Nephron progenitor cell (in vitro differentiated cells): ENCODE results near the gene SFXN1.
"Not testable (repeated sequence)": the region's sequence is repeated elsewhere in the genome, so short reads cannot be mapped to it uniquely, and the experiment has no call there.

Experiments
- DNase-seq: peaks from one replicate; pipeline ENCODE4 v3.0.0; 2021
- H3K27ac Mint-ChIP-seq: 2 replicates; pipeline ENCODE4 v1.8.0; 2021; ENCODE audit warnings: mild to moderate bottlenecking, moderate library complexity, mixed read lengths
- H3K27me3 Mint-ChIP-seq: 2 replicates; pipeline ENCODE4 v1.8.0; 2021; ENCODE audit warnings: mild to moderate bottlenecking, low read depth, mixed read lengths; ENCODE audit not compliant: poor library complexity
- H3K36me3 Mint-ChIP-seq: 2 replicates; pipeline ENCODE4 v1.8.0; 2021; ENCODE audit warnings: low read depth, mixed read lengths
- H3K4me1 Mint-ChIP-seq: 2 replicates; pipeline ENCODE4 v1.8.0; 2021; ENCODE audit warnings: mixed read lengths
- H3K4me3 Mint-ChIP-seq: 2 replicates; pipeline ENCODE4 v1.8.0; 2021; ENCODE audit warnings: mild to moderate bottlenecking, moderate library complexity, mixed read lengths
- H3K9me3 Mint-ChIP-seq: 2 replicates; pipeline ENCODE4 v1.8.0; 2021; ENCODE audit warnings: mild to moderate bottlenecking, moderate library complexity, mixed read lengths
- CTCF ChIP-seq: fragments of 200-600 bp; sonication (generic); IDR thresholded peaks from 2 replicates; pipeline ENCODE4 v1.5.0; 2021; ENCODE audit warnings: antibody characterized with exemption

Gene SFXN1

DNA sequence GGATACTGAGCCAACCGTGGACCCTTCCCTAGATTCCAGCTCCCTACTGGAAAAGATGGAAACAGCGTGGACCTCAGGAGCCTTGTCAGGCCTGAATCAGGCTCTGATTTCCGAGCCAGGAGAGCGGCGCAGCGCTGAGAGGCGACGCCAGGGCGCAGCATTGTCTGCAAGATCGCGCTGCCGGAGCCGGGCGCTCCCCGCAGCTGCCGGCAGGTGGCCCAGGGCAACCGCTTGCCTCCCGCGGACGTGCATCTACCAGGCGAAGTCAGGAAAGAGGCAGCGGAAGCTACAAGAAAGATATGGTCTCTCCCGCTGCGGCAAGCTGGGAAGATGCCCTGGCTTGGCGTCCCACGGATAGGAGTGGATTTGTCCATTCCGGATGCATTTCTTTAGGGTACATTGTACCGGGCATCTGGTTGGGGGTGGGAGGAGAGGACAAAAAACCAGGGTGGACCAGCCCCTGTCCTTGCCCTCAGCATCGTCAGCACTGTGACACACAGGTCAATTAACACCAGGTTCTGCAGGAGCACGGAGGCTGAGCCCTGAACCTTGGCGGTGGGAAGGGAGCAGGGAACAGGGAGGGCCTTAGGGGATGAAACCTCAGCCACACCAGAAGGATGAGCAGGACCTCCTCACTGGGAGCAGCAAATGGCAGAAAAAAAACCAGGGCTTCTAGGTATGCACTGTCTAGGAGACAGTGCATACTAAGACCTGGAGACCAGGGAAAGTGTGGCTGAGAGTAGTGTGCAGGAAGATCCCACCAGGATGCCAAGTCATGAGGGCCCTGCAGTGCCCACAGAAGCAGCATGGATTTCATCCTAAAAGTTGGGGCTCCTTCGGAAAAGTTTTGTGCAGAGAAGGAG lies 55.9 kb downstream of the SFXN1 start:
- DNase-seq: peak; percentile 90
- TF ChIP-seq CTCF: peak; percentile 100
- H3K27me3 Mint-ChIP-seq: peaks cover 2% of the 10 kb centered on the region
- no peaks in the 10 kb centered on the region for H3K9me3 Mint-ChIP-seq
- peaks cover 6% of the 10 kb centered on the region for H3K4me1 Mint-ChIP-seq
- H3K36me3 Mint-ChIP-seq: no peaks in the 10 kb centered on the region
- H3K27ac Mint-ChIP-seq: no peak overlapping the region
- H3K4me3 Mint-ChIP-seq: peak overlapping the region; percentile 74

DNA sequence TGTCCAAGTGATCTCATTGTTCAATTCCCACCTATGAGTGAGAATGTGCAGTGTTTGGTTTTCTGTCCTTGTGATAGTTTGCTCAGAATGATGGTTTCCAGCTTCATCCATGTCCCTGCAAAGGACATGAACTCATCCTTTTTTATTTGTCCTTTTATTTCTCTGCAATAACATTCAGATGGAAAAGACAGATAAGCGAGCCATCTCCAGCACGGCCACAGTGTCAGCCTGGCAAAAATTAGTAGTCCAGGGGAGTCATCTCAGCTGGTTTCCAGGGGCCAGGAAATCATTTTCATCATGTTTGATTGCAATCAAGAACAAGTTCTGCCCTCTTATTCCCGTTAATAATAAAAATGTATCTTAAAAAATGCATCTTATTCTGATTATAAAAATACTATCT lies 57.0 kb downstream of the SFXN1 start:
- H3K4me1 Mint-ChIP-seq, H3K27ac Mint-ChIP-seq, H3K4me3 Mint-ChIP-seq, DNase-seq, H3K27me3 Mint-ChIP-seq, H3K36me3 Mint-ChIP-seq, H3K9me3 Mint-ChIP-seq: not testable (repeated sequence)

GRCh38 chr5:175535796-175536195 lies 57.4 kb downstream of the SFXN1 start:
- peaks cover 6% of the 10 kb centered on the region for H3K27me3 Mint-ChIP-seq
- H3K4me3 Mint-ChIP-seq: no peak overlapping the region
- H3K9me3 Mint-ChIP-seq: no peaks in the 10 kb centered on the region
- no peak for DNase-seq
- TF ChIP-seq CTCF: no peak
- H3K36me3 Mint-ChIP-seq: no peaks in the 10 kb centered on the region
- no peak overlapping the region for H3K27ac Mint-ChIP-seq
- peaks cover 11% of the 10 kb centered on the region for H3K4me1 Mint-ChIP-seq

DNA sequence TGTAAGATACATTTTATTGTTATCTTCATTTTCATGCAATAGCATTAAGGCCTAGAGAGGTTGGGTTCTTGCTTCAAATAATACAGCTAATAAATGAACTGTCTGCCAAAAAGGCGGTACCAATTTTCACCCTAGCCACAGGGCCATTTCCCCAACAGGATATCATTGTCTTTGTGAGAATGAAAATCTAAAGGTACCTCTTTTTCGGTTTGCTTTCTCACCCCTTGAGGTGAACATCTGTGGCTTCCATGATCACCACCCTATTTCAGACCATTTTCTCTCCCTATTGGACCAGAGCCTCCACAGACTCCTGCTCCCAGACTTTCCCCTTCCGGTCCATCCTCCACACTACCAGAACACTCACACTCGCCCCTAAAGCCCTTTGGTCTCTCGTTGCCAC lies 60.2 kb downstream of the SFXN1 start:
- H3K4me1 Mint-ChIP-seq: peaks cover 11% of the 10 kb centered on the region
- H3K27ac Mint-ChIP-seq: no peak overlapping the region
- H3K9me3 Mint-ChIP-seq: no peaks in the 10 kb centered on the region
- DNase-seq: no peak
- TF ChIP-seq CTCF: no peak
- H3K4me3 Mint-ChIP-seq: no peak overlapping the region
- peaks cover 6% of the 10 kb centered on the region for H3K27me3 Mint-ChIP-seq
- no peaks in the 10 kb centered on the region for H3K36me3 Mint-ChIP-seq

DNA sequence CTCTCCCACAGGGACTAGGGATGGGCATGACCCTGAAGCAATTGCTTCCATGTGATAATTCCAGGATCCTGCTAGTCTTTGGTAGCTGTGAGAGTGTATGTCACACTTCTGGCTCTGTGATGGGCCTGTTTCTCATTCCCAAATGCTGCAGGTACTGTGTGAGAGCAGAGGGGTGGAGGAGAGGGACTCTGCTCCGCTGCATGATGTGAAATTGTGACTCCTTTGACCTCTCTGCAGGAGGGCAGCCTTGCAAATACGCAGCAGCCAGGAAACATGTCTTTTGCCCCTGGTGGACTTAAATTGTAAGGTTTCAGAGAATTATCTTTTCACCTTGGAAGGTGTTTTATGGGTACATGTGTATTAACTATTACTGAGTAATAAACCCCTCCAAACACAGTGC lies 61.6 kb downstream of the SFXN1 start:
- Mint-ChIP-seq H3K9me3 (no peaks in the 10 kb centered on the region), H3K27me3 (peaks cover 4% of the 10 kb centered on the region), H3K36me3 (no peaks in the 10 kb centered on the region), H3K4me1 (peaks cover 5% of the 10 kb centered on the region), H3K4me3 (no peak overlapping the region), H3K27ac (no peak overlapping the region)
- no peak for DNase-seq
- no peak for TF ChIP-seq CTCF

DNA sequence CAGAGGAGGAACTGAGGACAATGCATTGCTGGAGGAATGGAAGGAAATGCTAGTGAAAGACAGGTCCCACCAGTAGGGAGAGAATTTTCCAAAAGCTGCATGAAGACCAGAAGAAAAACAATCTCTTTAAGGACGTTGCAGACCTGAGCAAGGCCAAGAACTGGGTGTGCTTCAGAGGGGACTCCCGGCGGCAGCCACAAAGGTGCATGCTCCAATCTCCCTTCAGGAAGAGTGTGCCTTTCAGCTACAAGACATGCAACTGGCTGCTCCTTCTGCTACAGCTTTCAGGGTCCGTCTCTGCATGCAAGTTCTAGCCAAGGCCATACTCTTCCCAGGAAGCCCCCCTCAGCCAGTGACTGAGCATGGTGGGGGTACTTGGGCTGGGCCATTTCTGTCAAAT lies 62.9 kb downstream of the SFXN1 start:
- Mint-ChIP-seq H3K36me3 (no peaks in the 10 kb centered on the region), H3K27ac (no peak overlapping the region), H3K4me1 (peaks cover 5% of the 10 kb centered on the region), H3K9me3 (no peaks in the 10 kb centered on the region), H3K4me3 (no peak overlapping the region), H3K27me3 (peaks cover 4% of the 10 kb centered on the region)
- no peak for DNase-seq
- TF ChIP-seq CTCF: no peak
